ENCODE results near the gene SRPRA.

GRCh38 chr11:126246636-126247035 lies 22.1 kb downstream of the SRPRA start:
- TF ChIP-seq E2F8 (IDR thresholded peaks at IDR 0.05; ENCODE audit: low read depth, partially characterized antibody) (no peak), ZNF687 (IDR thresholded peaks at IDR 0.05) (no peak), FOXM1 (IDR thresholded peaks at IDR 0.05; ENCODE audit: low read depth, low read length) (no peak), IRF4 (IDR thresholded peaks at IDR 0.05; ENCODE audit: low read depth, low read length) (no peak), EP300 (IDR thresholded peaks at IDR 0.05; ENCODE audit: borderline replicate concordance in 1 of 2, control insufficient read depth in 1 of 2, low read depth in 2 of 2, low read length in 2 of 2) (no peak), GABPA (IDR thresholded peaks at IDR 0.05; ENCODE audit: low read depth) (no peak), SP1 (IDR thresholded peaks at IDR 0.05; ENCODE audit: low read depth, low read length) (no peak), POLR2A (IDR thresholded peaks at IDR 0.05; ENCODE audit: low read depth, low read length) (no peak)
- TF ChIP-seq, protein P1, sequence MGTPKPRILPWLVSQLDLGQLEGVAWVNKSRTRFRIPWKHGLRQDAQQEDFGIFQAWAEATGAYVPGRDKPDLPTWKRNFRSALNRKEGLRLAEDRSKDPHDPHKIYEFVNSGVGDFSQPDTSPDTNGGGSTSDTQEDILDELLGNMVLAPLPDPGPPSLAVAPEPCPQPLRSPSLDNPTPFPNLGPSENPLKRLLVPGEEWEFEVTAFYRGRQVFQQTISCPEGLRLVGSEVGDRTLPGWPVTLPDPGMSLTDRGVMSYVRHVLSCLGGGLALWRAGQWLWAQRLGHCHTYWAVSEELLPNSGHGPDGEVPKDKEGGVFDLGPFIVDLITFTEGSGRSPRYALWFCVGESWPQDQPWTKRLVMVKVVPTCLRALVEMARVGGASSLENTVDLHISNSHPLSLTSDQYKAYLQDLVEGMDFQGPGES (IDR thresholded peaks at IDR 0.05), result no peak

Measured in GM12878 (cell line).